ENCODE measurements around the gene PDGFD. TPM values are rescaled to one million over a fixed set of nuclear protein-coding genes. Genes with fewer than 3 reads are reported as not detected.

Gene PDGFD
- total and polyA plus RNA-seq, 2 donors (not counting 3 experiments of a cell fraction or from before 2014, with no cell fraction given) = 6.3 to 13.1 TPM

DNA sequence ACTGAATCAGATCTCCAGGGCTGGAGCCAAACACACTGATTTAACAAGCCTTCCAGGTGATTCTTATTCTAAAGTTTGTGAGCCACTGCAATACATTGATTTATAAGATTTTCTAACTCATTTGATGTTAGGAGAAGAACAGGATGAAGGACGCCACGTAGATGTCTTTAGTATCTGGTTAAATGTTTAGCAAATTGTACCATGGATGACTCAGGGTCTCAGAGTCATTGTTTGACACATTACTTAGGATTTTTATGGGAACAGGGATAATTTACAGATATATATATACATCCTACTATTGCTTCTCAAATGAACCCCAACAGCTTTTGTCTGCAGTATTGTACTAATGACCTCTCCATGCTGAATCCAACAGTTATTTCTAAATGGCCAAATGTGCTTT is 270.6 kb downstream of the PDGFD start:
- dilution Hi-C loops (cut with MboI; ENCODE audit: extremely low pct_ligation_motif_present, low sequenced_read_pairs) = no loop called here
- Histone ChIP-seq H3K27me3 (ENCODE audit: control insufficient read depth in 2 of 2, insufficient read depth in 2 of 2, low read length in 2 of 2) (no peaks in the 10 kb centered on the region), H3K4me3 (replicated peaks in 1 of 3; ENCODE audit: insufficient read depth in 1 of 3, low read depth in 1 of 3, low read length in 3 of 3) (no peak overlapping the region), H4K20me1 (replicated peaks; ENCODE audit: control insufficient read depth, extremely low read depth, insufficient read depth, low read length) (no peaks in the 10 kb centered on the region), H3K4me1 (ENCODE audit: control insufficient read depth, extremely low read depth, insufficient read depth, low read length) (peaks cover 5% of the 10 kb centered on the region), H3K27ac (ENCODE audit: insufficient read depth, low read depth, low read length) (no peak overlapping the region), H3K36me3 (ENCODE audit: control insufficient read depth in 2 of 2, extremely low read depth in 1 of 2, insufficient read depth in 2 of 2, low read length in 2 of 2) (no peaks in the 10 kb centered on the region), H2AFZ (ENCODE audit: low read depth, low read length) (no peak overlapping the region), H3K4me2 (ENCODE audit: insufficient read depth, low read length) (no peak overlapping the region), H3K79me2 (ENCODE audit: control insufficient read depth, insufficient read depth, low read length) (no peaks in the 10 kb centered on the region), H3K9me3 (replicated peaks; ENCODE audit: control insufficient read depth, insufficient read depth, low read length) (no peaks in the 10 kb centered on the region), H3K9me1 (replicated peaks; ENCODE audit: control insufficient read depth, extremely low read depth, insufficient read depth, low read length) (no peaks in the 10 kb centered on the region), H3K9ac (replicated peaks; ENCODE audit: extremely low read depth, insufficient read depth, low read length) (no peak overlapping the region)
- CTCF ChIA-PET = interaction anchor here (1.1 kb wide), 1 partner anchor 9 kb away, joined by 3 read pairs; no protein-coding TSS in a partner anchor
- FAIRE-seq = no peak
- TF ChIP-seq POLR2AphosphoS5 (IDR thresholded peaks at IDR 0.05; ENCODE audit: insufficient read depth, low read depth, low read length) = no peak
- TF ChIP-seq FOS (IDR thresholded peaks at IDR 0.05; ENCODE audit: borderline replicate concordance, insufficient read depth, low read length) = no peak
- TF ChIP-seq POLR2A (IDR thresholded peaks at IDR 0.05; ENCODE audit: low read depth, low read length) = no peak
- no peak for TF ChIP-seq CTCF (IDR thresholded peaks at IDR 0.05; ENCODE audit: extremely low read depth in 1 of 2, insufficient read depth in 1 of 2, low read depth in 1 of 2, low read length in 2 of 2)
- TF ChIP-seq JUN (IDR thresholded peaks at IDR 0.05; ENCODE audit: borderline replicate concordance, insufficient read depth, insufficient read length, low read depth) = no peak
- no peak for TF ChIP-seq MAX (IDR thresholded peaks at IDR 0.05; ENCODE audit: insufficient read depth, insufficient read length)
- TF ChIP-seq EZH2 (IDR thresholded peaks at IDR 0.05; ENCODE audit: borderline replicate concordance, low read depth, low read length, severe bottlenecking) = no peak
- TF ChIP-seq MYC (IDR thresholded peaks at IDR 0.05; ENCODE audit: low read depth, low read length) = no peak
- TF ChIP-seq GATA2 (IDR thresholded peaks at IDR 0.05; ENCODE audit: insufficient read depth, insufficient read length, low read depth, low read length) = no peak
- POLR2A ChIA-PET = no interaction called here
- intact Hi-C loops (cut with micrococcal nuclease) = no loop called here
- no peak for DNase-seq (ENCODE audit: low read depth, low spot score)
- no TSS peak for BruUV-seq (replicated peaks)

All from endothelial cell of umbilical vein (primary cell).